Measurements from ENCODE around the gene TSPO. TPM values are rescaled to one million over a fixed set of nuclear protein-coding genes. Genes with fewer than 3 reads are reported as not detected.
A peak's percentile ranks its signal among the peaks of the same experiment; 100 is the strongest.

TSPO gene
- total RNA-seq, 1 experiment from 2014 or later = 195 TPM

- peak overlapping the region; percentile 89 for H3K4me3 Mint-ChIP-seq (ENCODE audit: low read depth, unreplicated experiment)
- no peak for DNase-seq
- H3K27ac Mint-ChIP-seq (ENCODE audit: unreplicated experiment) = no peak overlapping the region
- CTCF ChIA-PET = no interaction called here
- no peaks in the 10 kb centered on the region for H3K9me3 Mint-ChIP-seq (ENCODE audit: low read depth, unreplicated experiment)
- H3K27me3 Mint-ChIP-seq (ENCODE audit: unreplicated experiment) = no peaks in the 10 kb centered on the region
- BruUV-seq (replicated peaks) = no TSS peak
- H3K36me3 Mint-ChIP-seq (ENCODE audit: insufficient read depth, unreplicated experiment) = peaks cover 31% of the 10 kb centered on the region
- no peak for TF ChIP-seq CTCF (IDR thresholded peaks at IDR 0.05; ENCODE audit: unreplicated experiment)
- peaks cover 27% of the 10 kb centered on the region for H3K4me1 Mint-ChIP-seq (ENCODE audit: low read depth, unreplicated experiment)
- intact Hi-C loops (cut with micrococcal nuclease; ENCODE audit: unreplicated experiment) = no loop called here
These were observed 41.4 kb upstream of the TSPO start for GRCh38 chr22:43109921-43110443.

GRCh38 chr22:43110444-43110926, 40.9 kb upstream of the TSPO start, which contains the start of gene BIK:
Gene BIK (plus strand): TSS chr22:43110750. CDS start chr22:43124023, 13,273 bp downstream.
- Mint-ChIP-seq H3K36me3 (ENCODE audit: insufficient read depth, unreplicated experiment) (peaks cover 34% of the 10 kb centered on the region), H3K4me1 (ENCODE audit: low read depth, unreplicated experiment) (peaks cover 32% of the 10 kb centered on the region), H3K27me3 (ENCODE audit: unreplicated experiment) (no peaks in the 10 kb centered on the region), H3K9me3 (ENCODE audit: low read depth, unreplicated experiment) (no peaks in the 10 kb centered on the region), H3K4me3 (ENCODE audit: low read depth, unreplicated experiment) (peak within 1 kb of the TSS; percentile 89), H3K27ac (ENCODE audit: unreplicated experiment) (no peak within 1 kb of the TSS)
- CTCF ChIA-PET = no interaction called here
- peak; percentile 73 for DNase-seq
- TF ChIP-seq CTCF (IDR thresholded peaks at IDR 0.05; ENCODE audit: unreplicated experiment) = no peak
- no TSS peak for BruUV-seq (replicated peaks)
- intact Hi-C loops (cut with micrococcal nuclease; ENCODE audit: unreplicated experiment) = no loop called here

GRCh38 chr22:43110927-43111623, 40.3 kb upstream of the TSPO start:
- peak; percentile 58 for DNase-seq
- CTCF ChIA-PET = no interaction called here
- Mint-ChIP-seq H3K4me3 (ENCODE audit: low read depth, unreplicated experiment) (peak overlapping the region; percentile 89), H3K9me3 (ENCODE audit: low read depth, unreplicated experiment) (no peaks in the 10 kb centered on the region), H3K27me3 (ENCODE audit: unreplicated experiment) (no peaks in the 10 kb centered on the region), H3K4me1 (ENCODE audit: low read depth, unreplicated experiment) (peaks cover 36% of the 10 kb centered on the region), H3K27ac (ENCODE audit: unreplicated experiment) (no peak overlapping the region), H3K36me3 (ENCODE audit: insufficient read depth, unreplicated experiment) (peaks cover 34% of the 10 kb centered on the region)
- no TSS peak for BruUV-seq (replicated peaks)
- intact Hi-C loops (cut with micrococcal nuclease; ENCODE audit: unreplicated experiment) = no loop called here
- no peak for TF ChIP-seq CTCF (IDR thresholded peaks at IDR 0.05; ENCODE audit: unreplicated experiment)

GRCh38 chr22:43113526-43114251, 37.7 kb upstream of the TSPO start:
- TF ChIP-seq CTCF (IDR thresholded peaks at IDR 0.05; ENCODE audit: unreplicated experiment) = no peak
- Mint-ChIP-seq H3K9me3 (ENCODE audit: low read depth, unreplicated experiment) (no peaks in the 10 kb centered on the region), H3K27ac (ENCODE audit: unreplicated experiment) (no peak overlapping the region), H3K4me3 (ENCODE audit: low read depth, unreplicated experiment) (no peak overlapping the region), H3K4me1 (ENCODE audit: low read depth, unreplicated experiment) (peaks cover 36% of the 10 kb centered on the region), H3K27me3 (ENCODE audit: unreplicated experiment) (no peaks in the 10 kb centered on the region), H3K36me3 (ENCODE audit: insufficient read depth, unreplicated experiment) (peaks cover 35% of the 10 kb centered on the region)
- intact Hi-C loops (cut with micrococcal nuclease; ENCODE audit: unreplicated experiment) = no loop called here
- no TSS peak for BruUV-seq (replicated peaks)
- CTCF ChIA-PET = interaction anchor here (0.5 to 2.8 kb wide), 4 partner anchors 9 to 32 kb away, joined by 3 to 11 read pairs (median 6); no protein-coding TSS in a partner anchor
- DNase-seq = peak; percentile 54
